Hematopoietic multipotent progenitor cell treated with erythropoietin and hydrocortisone succinate and interleukin-3 and kit ligand, for 8 days (in vitro differentiated cells): ENCODE measurements around the gene NCAPG2.
A peak's percentile ranks its signal among the peaks of the same experiment; 100 is the strongest.
"Not testable (repeated sequence)": the region's sequence is repeated elsewhere in the genome, so short reads cannot be mapped to it uniquely, and the experiment has no call there.

Experiments used
- DNase-seq: peaks from one replicate; pipeline ENCODE4 v3.0.0-alpha.2; 2015

Gene NCAPG2

DNA sequence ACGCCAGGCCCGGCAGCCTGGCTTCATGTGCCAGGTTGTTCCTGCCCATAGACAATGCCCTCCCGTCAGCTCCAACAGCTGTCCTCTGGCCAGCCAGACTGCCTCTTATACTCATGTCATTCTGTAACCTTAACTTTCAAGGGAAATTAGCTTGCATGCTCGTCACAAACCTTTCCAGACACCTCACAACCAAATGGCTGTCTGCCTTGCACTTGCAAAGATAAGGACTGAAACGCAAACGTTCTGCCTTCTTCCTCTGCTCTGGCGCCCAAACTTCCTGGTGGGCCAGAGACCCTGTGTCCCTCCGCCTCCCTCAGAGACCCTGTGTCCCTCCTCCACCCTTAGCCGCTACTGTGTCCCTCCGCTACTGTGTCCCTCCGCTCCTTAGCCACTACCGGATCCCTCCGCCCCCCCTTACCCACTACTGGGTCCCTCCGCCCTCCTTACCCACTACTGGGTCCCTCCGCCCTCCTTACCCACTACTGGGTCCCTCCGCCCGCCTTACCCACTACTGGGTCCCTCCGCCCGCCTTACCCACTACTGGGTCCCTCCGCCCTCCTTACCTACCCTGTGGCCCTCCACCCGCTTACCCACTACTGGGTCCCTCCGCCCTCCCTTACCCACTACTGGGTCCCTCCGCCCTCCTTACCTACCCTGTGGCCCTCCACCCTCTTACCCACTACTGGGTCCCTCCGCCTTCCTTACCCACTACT lies 37.5 kb downstream of the NCAPG2 start:
- DNase-seq, result peak; percentile 53

DNA sequence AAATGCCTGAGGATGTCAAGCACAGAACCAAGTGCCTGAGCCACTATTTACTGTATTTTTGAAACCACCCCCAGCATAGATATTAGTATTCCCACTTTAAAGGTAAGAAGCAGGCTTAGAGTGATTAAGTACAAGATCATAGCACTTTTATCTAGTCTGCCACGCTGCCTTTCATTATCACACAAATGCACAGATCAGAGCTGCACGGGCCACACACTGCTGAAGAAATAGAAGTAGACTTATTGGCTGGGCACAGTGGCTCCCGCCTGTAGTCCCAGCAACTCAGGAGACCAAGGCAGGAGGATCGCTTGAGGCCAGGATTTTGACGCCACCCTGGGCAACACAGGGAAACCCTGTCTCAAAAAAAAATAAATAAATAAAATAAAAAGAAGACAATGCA lies 38.2 kb downstream of the NCAPG2 start:
- peak; percentile 74 for DNase-seq

DNA sequence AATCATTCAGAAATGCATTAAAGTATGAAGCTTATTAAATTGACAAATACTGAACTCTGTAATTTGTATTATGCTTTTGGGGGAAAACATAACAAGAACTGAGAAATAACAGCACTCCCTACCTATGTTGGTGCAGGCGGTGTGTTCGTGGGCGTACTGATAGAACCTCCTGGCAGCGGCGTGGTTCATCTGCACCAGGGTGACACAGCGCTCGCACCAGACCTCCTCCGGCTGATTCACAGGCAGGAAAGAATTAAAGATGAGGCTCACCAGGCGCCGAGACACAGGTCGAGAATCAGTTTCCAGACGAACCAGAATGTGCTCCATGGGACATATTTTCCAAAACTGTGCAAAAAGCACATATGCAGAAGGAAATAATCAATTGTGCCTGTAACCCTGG lies 40.2 kb downstream of the NCAPG2 start:
- no peak for DNase-seq

DNA sequence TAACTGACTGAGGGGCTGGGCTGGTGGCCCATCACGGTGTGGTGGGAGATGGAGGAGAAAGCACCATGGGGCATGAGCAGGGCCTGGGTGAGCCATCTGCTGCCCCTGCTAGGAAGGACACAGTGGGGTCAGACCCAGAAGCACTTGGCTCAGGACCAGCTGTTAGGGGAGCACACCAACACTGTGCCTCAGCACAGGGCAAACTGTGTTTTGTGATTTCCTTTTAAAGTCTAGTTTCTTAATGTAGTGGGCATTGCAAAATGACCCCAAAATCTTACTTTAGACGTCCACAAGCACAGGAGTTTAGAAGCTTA lies 41.2 kb downstream of the NCAPG2 start:
- no peak for DNase-seq

DNA sequence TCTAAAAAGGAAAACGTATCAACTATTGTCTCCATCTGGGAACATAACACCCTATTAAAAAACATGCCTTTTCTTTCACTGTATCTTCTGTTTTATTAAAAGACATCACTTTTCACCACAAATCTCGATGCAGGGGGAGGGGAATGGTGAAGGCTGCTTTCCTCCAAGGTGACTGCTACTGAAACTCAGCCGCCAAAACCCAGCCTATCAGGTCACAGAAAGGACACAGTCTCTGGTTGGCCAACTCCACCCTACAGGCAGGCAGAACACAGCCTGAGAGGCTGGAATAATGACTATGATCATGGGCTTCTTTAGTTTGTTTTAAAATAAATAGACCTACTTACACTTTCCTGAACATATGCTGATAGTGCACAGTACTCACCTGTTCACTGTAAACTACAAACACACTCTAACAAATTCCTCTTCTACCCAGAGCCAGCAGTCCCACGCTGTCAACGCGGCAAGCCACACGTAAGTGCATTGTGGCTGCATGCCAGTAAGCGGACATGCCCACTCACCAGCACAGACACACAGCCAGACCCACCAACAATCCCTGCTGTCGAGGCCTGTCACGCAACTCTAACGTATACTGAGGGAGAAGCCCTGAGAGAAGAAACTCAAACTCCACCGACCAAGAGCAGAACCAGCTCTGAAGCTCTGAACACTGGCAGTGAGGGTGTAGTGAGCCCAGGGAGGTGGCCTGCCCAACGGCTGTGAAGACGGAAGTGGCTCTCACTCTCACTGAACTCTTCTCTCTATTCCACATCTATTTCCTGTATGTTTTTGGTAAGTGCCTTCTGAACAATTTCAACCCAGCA lies 41.8 kb downstream of the NCAPG2 start:
- DNase-seq, result no peak

DNA sequence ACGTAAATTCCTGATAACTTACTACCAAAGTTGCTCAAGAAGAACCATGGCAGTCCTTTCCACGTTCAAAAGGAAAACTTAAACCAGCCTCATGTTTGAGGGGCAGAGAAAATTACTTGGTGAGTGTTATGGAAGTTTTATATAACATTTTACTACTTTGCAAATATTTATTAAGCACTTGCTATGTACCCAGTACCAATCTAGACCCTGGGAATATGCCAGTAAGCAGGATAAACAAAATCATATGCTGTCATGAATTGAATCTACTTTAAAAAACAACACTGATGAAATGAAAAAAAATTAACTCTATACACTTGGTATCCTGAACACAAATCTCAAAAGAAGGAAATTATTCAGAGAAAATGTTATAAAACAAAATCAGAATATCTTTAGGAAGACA lies 46.1 kb downstream of the NCAPG2 start:
- DNase-seq, result no peak

DNA sequence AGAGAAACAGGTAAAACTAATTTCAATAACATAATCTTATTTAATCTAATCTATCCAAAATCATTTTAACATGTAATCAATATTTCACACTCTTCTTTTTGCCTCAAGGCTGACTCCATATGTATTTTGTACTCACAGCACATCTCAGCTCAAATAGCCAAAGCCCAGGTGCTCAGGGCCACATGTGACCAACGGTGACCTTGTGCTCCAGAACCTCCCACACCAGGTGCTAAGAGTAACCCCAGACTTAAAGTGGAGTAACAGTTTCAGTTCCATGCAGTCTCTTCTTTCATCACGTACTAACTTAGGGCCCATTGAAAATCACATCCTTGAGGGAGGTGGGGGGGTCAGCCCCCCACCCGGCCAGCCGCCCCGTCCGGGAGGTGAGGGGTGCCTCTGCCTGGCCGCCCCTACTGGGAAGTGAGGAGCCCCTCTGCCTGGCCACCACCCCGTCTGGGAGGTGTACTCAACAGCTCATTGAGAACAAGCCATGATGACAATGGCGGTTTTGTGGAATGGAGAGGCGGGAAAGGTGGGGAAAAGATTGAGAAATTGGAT lies 47.3 kb downstream of the NCAPG2 start:
- DNase-seq, result no peak

DNA sequence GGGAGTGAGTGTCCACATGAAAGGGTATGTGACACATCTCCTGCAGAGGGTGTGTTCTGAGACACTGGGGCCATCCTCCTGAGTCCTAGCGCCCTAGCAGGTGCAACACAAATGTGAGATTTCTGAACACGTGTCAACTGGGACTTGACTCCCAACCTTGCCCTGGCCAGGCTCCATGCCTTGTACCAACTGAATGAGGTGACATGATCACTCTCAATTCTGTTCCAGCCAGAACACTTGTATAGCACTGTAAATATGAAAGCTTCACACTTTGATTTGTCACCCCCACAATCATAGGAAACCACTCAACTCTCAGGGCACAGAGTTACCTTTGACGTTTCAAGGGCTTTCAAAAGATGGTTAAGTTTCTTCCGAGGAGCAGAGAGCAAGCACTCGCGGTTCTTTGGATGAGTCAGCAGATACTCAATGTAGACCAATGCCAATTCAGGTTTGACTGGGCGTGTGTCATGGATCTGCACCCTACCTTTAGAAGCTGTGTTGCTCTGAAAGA lies 48.6 kb downstream of the NCAPG2 start:
- no peak for DNase-seq

DNA sequence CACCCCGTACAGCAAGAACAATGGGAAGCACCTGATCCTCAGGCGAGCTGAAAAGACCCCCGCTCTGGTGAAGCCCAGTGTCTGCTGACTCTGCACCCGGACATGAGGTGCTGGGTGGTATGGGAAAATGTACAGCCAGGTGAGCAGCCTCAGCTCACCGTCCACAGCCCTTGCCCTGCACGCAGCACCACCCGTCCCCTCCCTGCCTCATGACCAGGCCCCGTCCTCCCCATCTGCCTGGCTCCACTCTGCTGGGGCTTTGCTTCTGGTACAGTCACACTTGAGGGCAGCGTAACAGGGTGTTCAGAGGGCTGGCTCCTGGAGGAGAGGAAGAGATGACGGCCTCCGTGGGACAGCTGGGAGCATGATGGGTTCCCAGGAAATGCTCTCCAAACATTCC lies 49.1 kb downstream of the NCAPG2 start:
- DNase-seq, result no peak

DNA sequence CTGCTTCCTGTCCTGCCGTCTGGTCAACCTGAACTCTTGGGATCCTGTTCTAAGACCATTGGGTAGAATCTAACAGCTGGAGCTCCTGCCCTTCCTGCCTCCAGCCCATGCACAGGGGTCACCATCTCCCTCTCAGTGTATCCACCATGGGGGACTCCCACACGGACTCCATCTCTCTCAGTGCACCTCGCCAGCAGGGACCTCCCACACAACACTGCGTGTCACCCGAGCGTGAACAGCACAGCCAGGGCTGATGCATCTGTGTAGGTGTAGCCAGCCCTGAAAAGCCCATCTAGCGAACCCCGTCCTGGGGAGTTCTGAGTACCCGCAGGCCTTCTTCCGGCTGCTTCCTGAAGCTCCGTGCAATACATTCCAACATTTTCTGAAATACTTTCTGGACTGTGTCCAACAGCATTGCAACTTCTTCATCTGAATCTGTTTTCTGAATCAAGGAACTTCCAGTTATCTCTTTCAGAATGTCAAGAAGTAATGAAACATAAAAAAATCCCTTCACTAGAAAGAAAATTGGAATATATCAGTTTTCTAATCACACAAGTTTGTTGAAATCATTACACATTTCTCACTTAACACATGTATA lies 52.5 kb downstream of the NCAPG2 start:
- no peak for DNase-seq

DNA sequence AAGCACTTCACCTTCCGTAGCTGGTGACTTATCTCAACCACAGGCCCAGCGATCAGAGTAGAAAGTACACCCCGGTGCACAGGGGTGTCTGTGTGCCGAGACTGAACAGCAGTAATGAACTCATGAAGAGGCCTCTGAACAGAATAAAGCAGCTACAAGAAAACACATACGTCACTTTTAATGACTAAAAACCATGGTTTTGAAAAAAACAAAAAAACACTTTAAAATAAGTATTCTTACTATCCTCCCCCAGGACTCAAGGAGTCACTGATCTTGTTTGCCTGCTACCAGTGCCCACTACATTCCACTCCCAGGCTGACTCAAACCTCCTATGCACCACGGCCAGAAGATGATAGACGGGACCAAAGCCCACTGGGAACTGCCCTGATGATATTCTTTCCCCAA lies 53.8 kb downstream of the NCAPG2 start:
- peak; percentile 14 for DNase-seq

DNA sequence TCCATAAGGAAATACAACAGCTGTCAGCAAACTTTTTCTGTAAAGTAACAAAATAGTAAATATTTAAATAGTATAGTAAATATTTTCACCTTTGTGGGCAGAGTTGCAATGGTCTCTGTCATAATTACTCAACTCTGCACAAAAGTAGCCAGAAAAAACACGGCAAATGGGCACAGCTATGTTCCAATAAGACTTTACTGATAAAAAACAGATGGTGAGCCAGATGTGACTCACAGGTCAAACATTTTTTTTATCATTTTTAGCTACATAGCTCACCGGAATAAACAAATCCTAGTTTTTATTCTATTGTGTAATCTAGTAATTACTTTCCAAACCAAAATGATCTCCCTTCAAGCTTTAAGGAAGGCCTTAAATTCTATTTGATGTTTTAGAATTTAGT lies 55.3 kb downstream of the NCAPG2 start:
- peak; percentile 72 for DNase-seq

DNA sequence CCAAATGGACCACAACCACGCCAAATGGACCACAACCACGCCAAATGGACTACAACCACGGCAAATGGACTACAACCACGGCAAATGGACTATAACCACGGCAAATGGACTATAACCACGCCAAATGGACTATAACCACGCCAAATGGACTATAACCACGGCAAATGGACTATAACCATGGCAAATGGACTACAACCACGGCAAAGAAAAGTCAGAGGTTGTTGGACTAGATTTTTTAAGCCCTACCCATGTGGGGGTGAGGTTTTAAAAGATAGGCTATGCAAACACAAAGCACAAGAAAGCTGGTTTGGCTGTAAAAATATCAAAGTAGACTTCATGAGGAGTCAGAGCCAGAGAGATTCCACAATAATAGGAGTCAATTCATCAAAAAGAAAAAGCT lies 55.8 kb downstream of the NCAPG2 start:
- DNase-seq, result no peak

DNA sequence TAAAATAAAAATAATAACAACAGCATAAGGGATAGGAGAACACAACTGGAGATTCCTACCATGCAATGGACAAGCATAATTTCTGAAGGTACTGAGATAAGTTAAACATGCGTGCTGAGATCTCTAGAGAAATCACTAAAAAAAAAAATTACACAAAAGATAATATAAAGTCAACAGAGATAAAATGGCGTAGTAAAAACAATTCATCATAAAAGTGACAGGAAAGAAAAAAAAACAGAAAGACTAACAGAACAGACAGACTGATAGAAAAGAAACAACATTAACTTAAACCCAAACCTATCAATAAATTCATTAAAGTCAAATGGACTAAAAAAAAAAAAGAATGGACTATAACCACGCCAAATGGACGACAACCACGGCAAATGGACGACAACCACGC lies 56.4 kb downstream of the NCAPG2 start:
- no peak for DNase-seq

DNA sequence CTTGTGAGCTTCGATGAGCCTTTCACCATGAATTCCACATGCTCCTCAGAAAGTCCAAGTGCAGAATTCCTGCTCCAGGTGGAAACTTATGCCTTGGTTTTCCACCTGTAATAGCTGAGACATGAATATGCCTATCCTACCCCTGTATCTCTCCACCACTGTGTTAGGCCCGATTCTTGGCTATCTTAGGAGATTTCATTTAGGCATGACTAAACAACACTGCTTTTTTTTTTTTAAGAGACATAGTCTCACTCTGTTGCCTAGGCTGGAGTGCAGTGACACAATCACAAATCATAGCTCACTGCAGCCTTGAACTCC lies 57.2 kb downstream of the NCAPG2 start:
- no peak for DNase-seq

DNA sequence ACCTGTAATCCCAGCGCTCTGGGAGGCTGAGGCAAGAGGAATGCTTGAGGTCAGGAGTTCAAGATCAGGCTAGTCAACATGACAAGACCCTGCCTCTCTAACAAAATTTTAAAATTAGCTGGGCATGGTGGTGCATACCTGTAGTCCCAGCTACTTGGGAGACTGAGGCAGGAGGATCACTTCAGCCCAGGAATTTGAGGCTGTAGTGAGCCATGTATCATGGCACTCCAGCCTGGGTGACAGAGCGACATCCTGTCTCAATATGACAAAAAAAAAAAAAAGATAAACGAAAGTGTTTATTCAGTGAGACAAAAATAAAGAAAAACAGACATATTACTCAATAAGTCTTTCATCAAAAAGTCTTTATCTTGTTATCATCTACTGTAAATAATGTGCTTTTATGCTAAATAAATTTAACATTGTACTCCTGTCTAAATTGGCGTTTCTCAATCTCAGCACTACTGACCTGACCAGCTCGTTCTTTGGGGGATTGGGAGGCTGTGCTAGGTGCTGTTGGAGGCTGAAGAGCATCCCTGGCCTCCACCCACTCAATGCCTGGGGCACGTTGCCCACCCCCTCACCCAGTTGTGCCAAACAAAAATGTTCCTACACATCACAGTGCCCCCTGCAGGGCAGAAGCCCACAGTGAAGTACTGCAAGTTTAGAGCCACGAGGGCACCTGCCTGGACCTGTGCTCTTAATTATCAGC lies 57.7 kb downstream of the NCAPG2 start:
- DNase-seq, result peak; percentile 41

DNA sequence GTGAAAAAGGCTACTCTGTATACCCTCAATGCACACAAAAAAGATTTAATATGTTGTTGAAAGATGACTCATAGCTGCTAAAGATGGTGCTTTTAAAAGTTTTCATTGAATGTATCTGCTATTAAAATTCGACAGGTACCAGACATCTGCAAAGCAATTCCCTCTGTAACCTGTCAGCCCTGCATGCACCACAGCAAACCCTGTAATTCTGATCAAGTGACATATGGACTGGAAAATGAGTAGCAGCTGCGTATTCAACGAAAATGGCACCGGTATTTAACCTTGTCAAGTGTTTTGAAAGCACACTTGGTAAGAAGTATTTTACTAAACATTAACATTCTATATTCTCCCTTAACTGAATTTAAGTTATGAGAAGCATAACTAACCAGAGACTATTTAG lies 58.8 kb downstream of the NCAPG2 start:
- no peak for DNase-seq

DNA sequence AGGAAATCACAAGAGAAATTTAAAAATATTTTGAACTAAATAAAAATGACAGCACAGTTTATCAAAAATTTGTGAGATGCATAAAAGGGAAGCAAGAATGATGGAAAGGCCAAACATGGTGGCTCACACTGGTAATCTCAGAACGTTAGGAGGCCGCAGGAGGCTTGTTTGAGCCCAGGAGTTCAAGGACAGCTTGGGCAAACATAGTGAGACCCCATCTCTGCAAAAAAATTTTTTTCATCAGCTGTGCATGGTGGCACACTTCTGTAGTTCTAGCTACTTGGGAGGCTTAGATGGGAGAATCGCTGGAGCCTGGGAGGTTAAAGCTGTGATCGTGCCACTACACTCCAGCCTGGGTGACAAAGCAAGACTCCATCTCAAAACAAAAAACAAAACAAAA lies 62.5 kb downstream of the NCAPG2 start:
- DNase-seq, result no peak

DNA sequence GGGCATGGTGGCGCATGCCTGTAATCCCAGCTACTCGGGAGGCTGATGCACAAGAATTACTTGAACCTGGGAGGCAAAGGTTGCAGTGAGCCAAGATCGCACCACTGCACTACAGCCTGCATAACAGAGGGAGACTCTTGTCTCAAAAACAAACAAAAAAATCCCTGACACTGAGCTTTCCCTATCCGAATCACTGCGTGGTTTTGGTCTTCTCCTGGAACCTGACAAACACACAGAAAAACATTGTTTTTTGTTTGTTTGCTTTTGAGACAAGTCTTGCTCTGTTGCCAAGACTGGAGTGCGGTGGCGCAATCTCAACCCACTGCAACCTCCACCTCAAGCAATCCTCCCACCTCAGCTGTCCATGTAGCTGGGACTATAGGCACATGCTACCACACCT lies 66.6 kb downstream of the NCAPG2 start:
- DNase-seq, result no peak

DNA sequence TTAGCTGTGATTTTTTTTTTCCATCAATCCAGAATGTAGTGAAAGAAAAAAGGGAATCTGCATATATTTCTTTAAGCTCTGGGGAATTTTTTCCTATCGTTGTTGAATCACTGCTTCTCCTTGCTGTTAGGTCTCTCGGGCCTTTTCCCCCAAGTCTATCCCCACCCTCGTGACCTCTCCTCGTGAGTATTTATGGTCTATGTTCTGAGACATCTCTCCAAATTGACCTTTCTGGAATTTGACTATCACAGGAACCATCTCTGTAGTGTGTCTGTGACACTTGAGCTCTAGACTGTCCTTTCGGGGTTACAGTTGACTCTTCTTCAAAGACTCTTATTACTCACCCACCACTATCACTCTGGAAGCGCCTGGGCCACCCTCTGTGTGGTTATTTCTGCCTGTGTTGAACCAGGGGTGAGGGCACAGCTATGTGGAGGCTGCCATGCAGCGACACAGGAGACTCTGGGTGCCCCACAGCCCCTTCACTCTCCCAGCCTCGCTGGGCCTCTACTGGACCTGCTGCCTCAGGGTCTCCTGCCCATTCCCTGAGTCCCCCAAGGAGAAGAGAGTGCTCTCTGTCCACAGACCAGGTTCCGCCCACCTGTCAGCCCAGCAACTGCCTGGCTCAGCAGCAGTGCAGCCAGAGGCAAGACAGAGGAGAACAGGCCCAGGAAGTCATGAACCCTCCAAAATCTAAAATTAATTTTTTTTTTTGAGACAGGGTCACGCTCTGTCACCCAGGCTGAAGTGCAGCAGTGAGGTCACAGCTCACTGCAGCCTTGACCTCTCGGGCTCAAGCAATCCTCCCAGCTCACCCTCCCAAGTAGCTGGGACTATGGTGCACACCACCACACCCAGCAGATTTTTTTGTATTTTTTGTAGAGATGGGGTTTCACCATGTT lies 71.3 kb downstream of the NCAPG2 start:
- no peak for DNase-seq

DNA sequence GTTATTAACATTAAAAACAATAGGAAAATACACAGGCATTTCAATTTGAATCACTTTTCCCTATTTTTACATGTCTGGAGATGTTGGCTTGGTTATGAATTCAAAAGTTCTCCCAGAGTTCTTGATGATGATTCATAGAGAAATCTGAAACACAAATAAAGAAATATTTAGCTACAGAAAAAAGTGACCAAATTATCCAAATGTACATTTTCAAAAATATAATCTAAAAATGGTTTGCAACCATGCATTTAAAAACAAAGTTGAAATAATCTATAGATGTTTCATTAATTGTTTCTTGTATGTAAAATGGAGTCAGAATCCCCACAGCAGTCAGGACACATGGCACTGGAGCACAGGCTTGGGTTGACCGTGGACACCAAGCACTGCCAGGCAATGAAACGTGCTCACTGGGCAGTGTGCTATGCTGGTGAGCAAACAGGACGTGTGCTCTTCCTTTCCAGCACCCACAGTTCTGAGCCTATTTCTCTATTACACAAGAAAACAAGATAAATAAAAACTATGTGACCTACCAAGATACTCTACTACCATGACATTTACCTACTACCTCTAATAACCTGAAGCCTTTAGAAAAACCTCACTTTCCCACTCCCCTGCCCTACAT lies 72.9 kb downstream of the NCAPG2 start:
- no peak for DNase-seq

DNA sequence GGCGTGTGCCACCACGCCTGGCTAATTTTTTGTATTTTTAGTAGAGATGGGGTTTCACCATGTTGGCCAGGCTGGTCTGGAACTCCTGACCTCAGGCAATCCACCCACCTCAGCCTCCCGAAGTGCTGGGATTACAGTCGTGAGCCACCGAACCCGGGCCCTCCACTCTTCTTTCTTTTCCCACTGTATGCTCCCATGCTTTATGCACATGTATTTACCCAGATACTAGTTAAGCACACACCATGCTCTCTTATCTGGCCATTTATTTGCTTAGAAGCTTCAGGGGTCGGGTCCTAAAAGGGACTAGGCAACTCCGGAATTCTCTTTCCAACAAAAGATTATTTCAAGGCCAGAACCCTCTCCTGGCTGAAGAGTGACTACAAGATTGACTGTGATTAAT lies 78.3 kb downstream of the NCAPG2 start:
- not testable (repeated sequence) for DNase-seq
